GM12891 (cell line): ENCODE results near the gene TMC5.

ENCODE experiments used
- PAX5 ChIP-seq: IDR thresholded peaks from 2 replicates; pipeline ENCODE4 v1.6.1; 2011; ENCODE audit warnings: low read length, moderate library complexity, mild to moderate bottlenecking; ENCODE audit not compliant: insufficient read depth, severe bottlenecking
- POLR2A ChIP-seq: IDR thresholded peaks from 2 replicates; pipeline ENCODE4 v1.6.1; 2011; ENCODE audit warnings: low read depth, low read length, control low read depth
- POLR2AphosphoS5 ChIP-seq: IDR thresholded peaks from 2 replicates; pipeline ENCODE4 v1.6.1; 2011; ENCODE audit warnings: low read depth, low read length, control low read depth
- POU2F2 ChIP-seq: IDR thresholded peaks from 2 replicates; pipeline ENCODE4 v1.6.1; 2011; ENCODE audit warnings: low read depth, mild to moderate bottlenecking, control low read depth, low read length, moderate library complexity
- SPI1 ChIP-seq: IDR thresholded peaks from 2 replicates; pipeline ENCODE4 v1.6.1; 2011; ENCODE audit warnings: low read depth, low read length, control low read depth
- TAF1 ChIP-seq: IDR thresholded peaks from 2 replicates; pipeline ENCODE4 v1.6.1; 2011; ENCODE audit warnings: low read depth, low read length, control low read depth

DNA sequence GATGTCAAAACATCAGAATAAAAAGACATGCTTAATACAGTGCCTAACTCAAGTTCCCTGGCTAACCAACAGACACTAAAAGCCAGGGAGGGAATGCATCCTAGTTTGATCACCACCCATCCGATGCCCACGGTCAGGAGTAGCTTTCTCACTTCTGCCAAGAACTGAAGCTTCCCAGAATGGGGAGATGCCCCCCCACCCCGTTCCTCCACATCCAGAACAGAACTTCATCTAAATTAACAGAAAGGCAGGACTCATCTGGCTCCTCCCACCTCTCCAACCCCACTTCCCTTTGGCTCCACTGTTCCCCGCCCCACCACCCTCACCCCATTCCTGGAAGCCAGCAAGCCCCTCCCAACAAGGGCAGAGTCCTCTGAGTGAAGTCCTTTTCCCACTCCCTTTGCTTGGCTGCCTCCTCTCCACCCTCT is 70.5 kb downstream of the TMC5 start:
- no peak for TF ChIP-seq POLR2AphosphoS5
- no peak for TF ChIP-seq POLR2A
- TF ChIP-seq PAX5, result no peak
- TF ChIP-seq TAF1, result no peak
- TF ChIP-seq SPI1, result no peak
- TF ChIP-seq POU2F2, result no peak
